ENCODE results near the gene TSEN2. TPM values are rescaled to one million over a fixed set of nuclear protein-coding genes. Genes with fewer than 3 reads are reported as not detected.

Gene TSEN2
- total RNA-seq, 4 donors from 2014 or later, result 31.8 to 40.2 (median 35.2) TPM

- H3K9me3 ChIP-seq, result no peaks in the 10 kb centered on the region
- H3K4me1 ChIP-seq, result peaks cover 0 to 22% (median 1%) of the 10 kb centered on the region in 4 donors
- H3K36me3 ChIP-seq, result peaks cover 4 to 89% (median 5%) of the 10 kb centered on the region in 3 donors
- no peak for TF ChIP-seq CTCF (IDR thresholded peaks at IDR 0.05)
- no peak overlapping the region for H3K27ac ChIP-seq
- no peak overlapping the region for H3K4me3 ChIP-seq
- DNase-seq (ENCODE audit: low spot score in 2 of 2), result no peak
- H3K27me3 ChIP-seq, result no peaks in the 10 kb centered on the region
- 89 to 92% methylated on average over 18 of the region's 18 CpGs for WGBS, 2 donors
Observed at GRCh38 chr3:12503126-12503957, 19.1 kb downstream of the TSEN2 start.

- Histone ChIP-seq H3K27ac (no peak overlapping the region), H3K9me3 (no peaks in the 10 kb centered on the region), H3K4me1 (peaks cover 0 to 19% (median 6%) of the 10 kb centered on the region in 4 donors), H3K36me3 (peaks cover 0 to 81% (median 5%) of the 10 kb centered on the region in 3 donors), H3K4me3 (no peak overlapping the region), H3K27me3 (no peaks in the 10 kb centered on the region)
- TF ChIP-seq POLR2A (IDR thresholded peaks at IDR 0.05) (no peak), EP300 (IDR thresholded peaks at IDR 0.05) (no peak), CTCF (IDR thresholded peaks at IDR 0.05) (no peak)
- 71 to 72% methylated on average over 5 of the region's 5 CpGs for WGBS, 2 donors
- DNase-seq (ENCODE audit: low spot score in 2 of 2), result no peak
Observed at GRCh38 chr3:12506201-12506709, 22.0 kb downstream of the TSEN2 start.

- DNase-seq (ENCODE audit: low spot score in 2 of 2), result no peak
- Histone ChIP-seq H3K4me1 (peaks cover 0 to 8% (median 4%) of the 10 kb centered on the region in 4 donors), H3K27me3 (no peaks in the 10 kb centered on the region), H3K9me3 (no peaks in the 10 kb centered on the region), H3K36me3 (peaks cover 0 to 80% (median 5%) of the 10 kb centered on the region in 3 donors), H3K27ac (peak overlapping the region in 2 of 4 donors; percentile 68 to 72), H3K4me3 (no peak overlapping the region)
- WGBS, 2 donors, result 74 to 76% methylated on average over 8 of the region's 8 CpGs
- no peak for TF ChIP-seq POLR2A (IDR thresholded peaks at IDR 0.05)
- TF ChIP-seq CTCF (IDR thresholded peaks at IDR 0.05), result no peak
- no peak for TF ChIP-seq EP300 (IDR thresholded peaks at IDR 0.05)
Observed at GRCh38 chr3:12507591-12508281, 23.5 kb downstream of the TSEN2 start.

GRCh38 chr3:12508291-12508700 lies 24.0 kb downstream of the TSEN2 start:
- peak overlapping the region in 2 of 4 donors; percentile 68 to 72 for H3K27ac ChIP-seq
- H3K36me3 ChIP-seq, result peaks cover 0 to 75% (median 2%) of the 10 kb centered on the region in 3 donors
- H3K9me3 ChIP-seq, result no peaks in the 10 kb centered on the region
- no peak overlapping the region for H3K4me3 ChIP-seq
- H3K27me3 ChIP-seq, result no peaks in the 10 kb centered on the region
- WGBS, 2 donors, result 62 to 64% methylated on average over 5 of the region's 5 CpGs
- peak; percentile 15 to 47 for DNase-seq (ENCODE audit: low spot score in 2 of 2)
- TF ChIP-seq EP300 (IDR thresholded peaks at IDR 0.05), result peak in 1 of 2 donors; percentile 70
- TF ChIP-seq POLR2A (IDR thresholded peaks at IDR 0.05), result no peak
- peaks cover 0 to 9% (median 4%) of the 10 kb centered on the region in 4 donors for H3K4me1 ChIP-seq

GRCh38 chr3:12509466-12509865 lies 25.2 kb downstream of the TSEN2 start:
- WGBS, 2 donors, result 82 to 87% methylated on average over 3 of the region's 3 CpGs
- peaks cover 0 to 63% (median 0%) of the 10 kb centered on the region in 3 donors for H3K36me3 ChIP-seq

More at GRCh38 chr3:12509466-12509865, 25.2 kb downstream of the TSEN2 start:
- no peak for TF ChIP-seq POLR2A (IDR thresholded peaks at IDR 0.05)
- TF ChIP-seq CTCF (IDR thresholded peaks at IDR 0.05), result no peak
- no peak for TF ChIP-seq EP300 (IDR thresholded peaks at IDR 0.05)
- H3K9me3 ChIP-seq, result no peaks in the 10 kb centered on the region
- no peak for DNase-seq (ENCODE audit: low spot score in 2 of 2)
- no peaks in the 10 kb centered on the region for H3K27me3 ChIP-seq
- no peak overlapping the region for H3K4me3 ChIP-seq
- peak overlapping the region in 1 of 4 donors; percentile 67 for H3K27ac ChIP-seq
- peaks cover 0 to 20% (median 4%) of the 10 kb centered on the region in 4 donors for H3K4me1 ChIP-seq

All from tibial nerve (tissue), 4 donors.